Measurements from ENCODE around the gene CCNT1. TPM values are rescaled to one million over a fixed set of nuclear protein-coding genes. Genes with fewer than 3 reads are reported as not detected.
A peak's percentile ranks its signal among the peaks of the same experiment; 100 is the strongest.
"Not testable (repeated sequence)": the region's sequence is repeated elsewhere in the genome, so short reads cannot be mapped to it uniquely, and the experiment has no call there.

The CCNT1 gene
- total RNA-seq, 1 experiment from 2014 or later, result 20.9 TPM

DNA sequence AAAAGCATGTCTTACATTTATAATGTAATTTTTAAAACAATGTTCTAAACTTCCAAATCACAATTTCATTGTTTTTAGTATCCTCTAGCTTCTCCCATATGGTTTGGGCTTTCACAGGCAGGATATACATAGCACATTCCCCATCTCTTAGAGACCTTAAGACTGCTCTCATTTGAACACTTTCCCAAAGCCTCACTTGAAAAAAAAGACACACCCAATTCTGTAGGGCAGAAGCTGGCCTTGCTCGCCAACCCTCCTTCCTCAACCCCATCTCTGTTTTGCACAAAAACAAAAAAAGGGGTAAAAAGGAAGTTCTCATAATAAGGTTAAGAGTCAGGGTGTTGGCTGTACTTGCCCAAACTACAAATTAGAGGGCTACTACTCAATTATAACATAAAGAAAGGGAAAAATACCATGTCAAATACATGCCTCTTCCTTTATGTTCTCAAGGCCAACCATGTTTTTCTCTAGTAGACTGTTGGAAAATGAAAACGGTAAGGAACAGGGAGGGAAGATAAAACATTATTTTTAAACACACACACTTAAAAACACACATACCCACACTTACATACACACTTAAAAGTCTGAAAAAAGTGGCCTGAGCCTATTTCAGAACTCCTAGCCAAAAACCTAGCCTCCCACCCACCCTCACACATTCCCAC, 24.6 kb downstream of the CCNT1 start:
- DNase-seq (ENCODE audit: low read depth), result no peak

DNA sequence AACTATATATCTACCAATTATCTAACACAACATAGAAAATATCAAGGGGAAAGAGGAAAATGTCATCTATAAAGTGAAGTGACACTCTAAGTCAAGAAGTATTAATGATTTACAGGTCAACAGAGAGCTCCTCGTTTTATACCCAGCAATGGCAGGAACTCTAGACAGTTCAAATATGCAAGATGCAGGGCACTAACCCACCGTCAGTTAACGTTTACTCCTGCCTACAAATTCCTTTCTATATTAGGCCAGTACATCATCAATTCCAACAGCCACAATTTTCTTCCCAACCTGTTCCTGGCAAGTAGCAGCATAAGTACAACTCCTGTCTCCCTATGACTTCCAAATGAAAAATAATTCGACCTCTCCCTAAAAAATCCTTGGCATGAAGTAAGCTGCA, 25.5 kb downstream of the CCNT1 start:
- DNase-seq (ENCODE audit: low read depth), result no peak

DNA sequence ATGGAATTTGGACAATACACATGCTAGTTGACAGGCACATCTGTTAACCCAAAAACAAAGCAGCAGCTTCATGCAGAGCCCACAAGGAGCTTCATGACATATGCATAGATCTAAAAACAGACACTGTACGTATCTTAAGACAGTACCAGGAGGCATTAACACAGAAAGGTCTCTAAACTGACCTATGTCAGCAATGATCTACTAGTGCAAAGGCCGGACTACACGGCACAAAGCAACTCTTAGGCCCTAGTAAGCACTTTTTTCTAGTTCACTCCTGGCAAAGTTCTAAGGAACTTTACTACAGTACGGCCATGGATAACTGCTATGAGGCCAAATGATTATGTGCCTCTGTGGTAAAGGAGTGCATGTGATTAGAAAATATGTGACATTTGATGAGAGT, 26.1 kb downstream of the CCNT1 start:
- DNase-seq (ENCODE audit: low read depth), result no peak

DNA sequence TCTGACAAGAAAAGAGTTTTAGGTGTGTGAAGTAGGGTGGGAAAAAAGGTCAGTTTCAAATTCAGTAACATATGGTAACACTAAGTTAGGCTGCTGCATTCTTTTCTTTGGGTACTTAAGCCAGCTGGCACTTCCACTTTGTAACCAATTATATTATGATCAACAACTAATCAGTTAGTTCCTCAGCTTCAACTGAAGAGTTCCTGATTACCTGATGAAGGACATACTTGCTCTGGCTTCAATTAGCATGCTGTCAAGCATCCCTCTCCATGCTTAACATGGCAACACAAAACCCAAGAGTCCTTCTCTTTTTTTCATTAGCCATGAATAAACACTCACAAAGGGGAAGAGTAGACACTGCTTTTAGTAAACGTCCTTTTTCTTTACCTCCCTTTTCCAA, 27.7 kb downstream of the CCNT1 start:
- no peak for DNase-seq (ENCODE audit: low read depth)

DNA sequence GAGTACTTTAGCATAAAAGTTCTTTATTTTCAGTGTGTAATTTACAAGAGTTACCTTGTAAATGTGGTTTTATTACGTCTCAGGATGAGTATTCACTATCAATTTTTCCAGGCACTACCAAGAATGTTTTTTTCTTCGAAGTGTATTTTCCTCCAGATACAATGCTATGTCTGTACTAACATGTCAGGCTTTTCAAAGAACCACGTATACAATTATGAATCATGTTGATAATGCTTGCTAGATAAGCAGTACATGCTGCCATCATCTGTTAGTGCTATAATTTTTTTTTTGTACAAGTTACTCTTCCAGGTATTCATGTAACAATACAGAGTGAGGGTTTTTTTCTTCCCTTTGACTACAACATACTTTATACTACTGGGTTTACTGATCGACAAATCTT, 28.9 kb downstream of the CCNT1 start:
- no peak for DNase-seq (ENCODE audit: low read depth)

DNA sequence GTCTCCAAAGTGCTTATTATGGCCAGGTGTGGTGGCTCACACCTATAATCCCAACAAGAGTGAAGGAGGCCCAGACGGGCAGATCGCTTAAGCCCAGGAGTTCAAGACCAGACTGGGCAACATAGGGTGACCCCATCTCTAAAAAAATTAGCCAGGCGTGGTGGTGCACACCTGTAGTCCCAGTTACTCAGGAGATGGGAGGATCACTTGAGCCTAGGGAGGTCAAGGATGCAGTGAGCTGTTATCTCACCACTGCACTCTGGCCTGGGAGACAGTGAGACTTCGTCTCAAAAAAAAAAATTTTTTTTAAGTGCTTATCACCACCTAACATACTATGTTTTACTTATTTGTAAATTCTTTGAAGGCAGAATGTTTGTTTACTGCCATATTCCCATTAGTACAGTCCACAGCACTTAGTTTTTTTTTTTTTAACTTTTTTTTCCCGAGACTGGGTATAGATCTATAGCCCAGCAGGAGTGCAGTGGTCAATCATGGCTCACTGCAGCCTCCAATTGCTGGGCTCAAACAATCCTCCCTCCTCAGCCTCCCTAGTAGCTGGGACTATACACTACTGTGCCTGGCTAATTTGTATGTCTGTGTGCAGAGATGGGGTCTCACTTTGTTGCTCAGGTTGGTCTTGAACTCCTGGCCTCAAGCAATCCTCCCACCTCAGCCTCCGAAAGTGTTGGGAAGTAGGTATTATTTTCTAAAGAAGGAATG, 29.7 kb downstream of the CCNT1 start:
- DNase-seq (ENCODE audit: low read depth), result no peak

DNA sequence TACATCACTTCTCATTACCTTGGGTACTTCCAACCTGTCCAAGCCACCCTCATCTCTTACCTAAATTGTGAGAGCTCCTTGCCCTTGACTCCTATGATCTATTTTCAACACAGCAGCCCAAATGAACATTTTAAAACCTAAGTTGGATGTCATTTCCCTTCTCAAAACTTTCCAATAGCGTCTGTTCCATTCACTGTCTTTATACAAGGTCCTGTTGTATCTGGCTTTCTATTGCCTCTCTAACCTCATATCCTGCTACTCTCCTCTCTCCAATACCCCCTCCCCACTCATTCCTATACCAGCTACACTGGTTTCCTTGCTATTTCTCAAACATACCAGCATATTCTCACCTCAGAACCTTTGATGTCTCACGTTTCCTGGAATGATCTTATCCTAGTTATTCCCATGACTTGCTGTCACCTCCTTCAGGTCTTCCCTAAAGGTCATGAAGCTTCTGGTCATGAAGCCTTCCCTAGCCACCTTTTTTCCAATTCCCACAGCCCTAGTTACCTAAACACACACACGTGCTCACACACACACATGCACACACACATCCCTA, 30.4 kb downstream of the CCNT1 start:
- no peak for DNase-seq (ENCODE audit: low read depth)

DNA sequence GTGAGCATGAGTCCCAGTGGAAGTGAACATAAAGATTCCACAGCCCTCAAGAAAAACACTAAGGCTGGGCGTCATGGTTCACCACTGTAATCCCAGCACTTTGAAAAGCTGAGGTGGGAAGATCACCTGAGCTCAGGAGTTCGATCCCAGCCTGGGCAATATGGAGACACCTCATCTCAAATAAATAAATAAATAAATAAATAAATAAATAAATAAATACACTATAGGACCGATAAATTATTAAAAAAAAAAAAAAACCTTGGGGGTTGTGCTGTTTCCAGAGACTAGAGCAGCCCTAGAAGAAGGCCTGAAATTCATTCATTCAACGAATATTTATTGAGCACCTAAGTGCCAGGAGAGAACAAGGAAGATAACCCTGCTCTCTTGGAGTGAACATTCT, 33.0 kb downstream of the CCNT1 start:
- DNase-seq (ENCODE audit: low read depth), result no peak

DNA sequence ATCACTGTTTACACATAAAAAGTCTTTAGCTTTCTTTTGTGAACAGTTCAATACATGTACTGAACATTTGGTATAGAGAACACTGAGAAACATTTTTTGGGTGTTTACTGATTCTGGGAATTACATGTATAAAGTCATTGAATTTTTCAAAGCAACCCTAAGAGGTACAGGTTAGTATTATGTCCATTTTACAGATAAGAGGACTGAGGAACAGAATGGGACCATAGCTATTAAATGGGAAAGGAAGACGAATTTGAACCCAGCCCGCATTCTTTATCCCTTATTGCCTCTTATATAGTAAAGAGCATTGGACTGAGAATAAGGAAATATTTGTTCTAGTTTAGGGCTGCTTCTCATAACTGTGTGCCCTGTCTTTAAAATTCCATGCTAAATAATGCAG, 33.6 kb downstream of the CCNT1 start:
- DNase-seq (ENCODE audit: low read depth), result no peak

DNA sequence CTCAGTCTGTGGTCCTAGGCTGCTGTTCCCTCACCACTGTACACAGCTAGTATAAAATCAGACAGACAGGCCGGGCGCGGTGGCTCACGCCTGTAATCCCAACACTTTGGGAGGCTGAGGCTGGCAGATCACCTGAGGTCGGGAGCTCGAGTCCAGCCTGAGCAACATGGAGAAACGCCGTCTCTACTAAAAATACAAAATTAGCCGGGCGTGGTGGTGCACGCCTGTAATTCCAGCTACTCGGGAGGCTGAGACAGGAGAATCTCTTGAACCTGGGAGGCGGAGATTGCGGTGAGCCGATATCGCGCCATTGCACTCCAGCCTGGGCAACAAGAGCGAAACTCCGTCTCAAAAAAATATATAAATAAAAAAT, 34.0 kb downstream of the CCNT1 start:
- not testable (repeated sequence) for DNase-seq (ENCODE audit: low read depth)

DNA sequence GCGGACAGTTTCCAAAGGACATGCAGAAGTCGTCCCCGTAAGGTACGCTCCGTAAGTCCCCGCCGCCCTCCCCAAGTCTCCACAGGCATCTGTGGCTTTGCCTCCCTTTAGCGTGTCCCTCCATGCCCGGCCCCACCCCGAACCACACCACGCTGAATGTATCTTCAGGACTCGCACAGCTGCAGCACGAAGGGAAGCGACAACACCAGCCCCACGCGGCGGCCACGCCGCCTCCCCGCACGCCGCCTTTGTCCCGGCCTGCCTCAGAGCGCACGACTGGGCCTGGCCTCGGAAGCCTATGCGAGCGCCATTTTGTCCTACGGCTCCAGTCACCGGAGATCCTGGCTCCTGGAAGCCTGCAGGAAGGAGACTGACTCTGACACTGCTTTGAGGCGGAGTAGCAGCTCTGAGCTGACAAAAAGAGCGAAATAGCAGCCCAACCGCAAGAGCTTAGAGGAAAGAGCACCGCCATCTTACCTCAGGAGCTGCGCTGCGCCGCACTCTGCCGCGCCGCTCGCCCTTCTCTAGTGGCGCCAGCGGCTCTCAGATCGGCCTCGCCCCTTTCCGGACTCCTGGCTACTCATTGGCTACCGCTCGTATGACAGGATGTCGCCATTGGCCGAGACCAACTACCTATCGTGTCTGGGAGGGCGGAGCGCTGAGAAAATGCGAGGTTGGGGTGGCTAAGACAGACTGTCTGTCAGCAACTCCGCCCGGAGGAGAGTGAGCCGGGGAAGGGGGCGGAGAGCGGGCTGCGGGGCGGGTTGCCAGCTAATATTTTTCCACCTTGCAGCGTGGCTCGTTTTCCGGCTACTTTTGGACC, 34.6 kb downstream of the CCNT1 start, which contains the start of gene KANSL2:
Gene KANSL2, minus strand, starts transcription at position 529 of the 823 bp plus-strand sequence. CDS start 606 bp downstream, outside the sequence.
- DNase-seq (ENCODE audit: low read depth), result peak; percentile 98

DNA sequence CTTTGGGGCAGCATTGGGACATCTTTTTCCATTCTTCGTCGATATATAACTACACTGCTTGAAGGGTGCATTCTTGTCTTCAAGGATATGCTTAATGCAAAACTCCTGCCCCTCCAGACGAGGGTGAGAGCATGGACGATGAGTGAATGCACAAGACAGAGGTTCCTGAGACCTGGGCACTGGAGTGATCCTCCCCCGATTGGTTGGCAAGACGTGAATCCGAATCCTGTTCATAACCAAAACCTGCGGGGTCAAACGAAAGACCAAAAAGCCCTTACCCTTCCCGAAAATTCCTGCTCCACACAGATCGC, 35.2 kb downstream of the CCNT1 start:
- no peak for DNase-seq (ENCODE audit: low read depth)

DNA sequence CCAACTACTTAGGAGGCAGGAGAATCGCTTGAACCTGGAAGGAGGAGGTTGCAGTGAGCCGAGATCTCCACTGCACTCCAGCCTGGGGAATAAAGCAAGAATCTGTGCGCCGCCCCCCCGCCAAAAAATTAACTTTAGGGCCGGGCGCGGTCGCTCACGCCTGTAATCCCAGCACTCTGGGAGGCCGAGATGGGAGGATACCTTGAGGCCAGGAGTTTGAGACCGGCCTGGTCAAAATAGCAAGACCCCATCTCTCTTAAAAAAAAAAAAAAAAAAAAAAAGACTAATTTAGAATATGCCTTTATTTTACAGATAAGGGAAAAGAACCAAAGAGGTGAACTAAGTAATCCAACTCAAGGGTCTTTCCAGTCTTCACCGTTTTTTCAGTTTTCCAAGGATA, 35.6 kb downstream of the CCNT1 start:
- DNase-seq (ENCODE audit: low read depth), result no peak

DNA sequence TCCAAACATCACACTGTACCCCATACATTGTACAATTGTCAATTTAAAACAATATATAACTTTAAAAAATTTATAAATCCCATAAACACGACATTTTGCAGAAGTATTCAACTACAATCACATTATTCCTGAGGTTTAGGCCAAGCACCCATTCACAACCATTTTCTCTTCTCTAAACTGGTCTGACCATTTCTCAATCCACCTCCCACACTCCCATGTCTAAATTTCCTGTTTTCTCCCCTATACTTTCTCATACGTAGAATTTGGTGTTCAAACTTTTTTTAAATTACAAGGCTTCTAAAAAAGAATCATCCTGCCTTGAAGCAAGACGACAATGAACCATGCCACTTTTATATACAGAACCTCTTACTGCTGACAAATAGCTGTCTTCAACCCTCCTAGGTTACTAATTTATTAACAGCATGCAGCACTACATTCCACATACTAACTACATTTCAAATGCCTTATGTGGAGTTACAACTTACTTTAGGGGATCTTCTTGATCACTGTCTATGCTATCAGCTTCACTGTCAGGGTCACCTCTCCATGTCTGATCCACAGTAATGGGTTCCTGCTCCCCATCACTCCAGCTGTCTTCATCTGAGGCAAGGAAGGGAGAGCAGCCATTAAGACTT, 37.8 kb downstream of the CCNT1 start:
- no peak for DNase-seq (ENCODE audit: low read depth)

DNA sequence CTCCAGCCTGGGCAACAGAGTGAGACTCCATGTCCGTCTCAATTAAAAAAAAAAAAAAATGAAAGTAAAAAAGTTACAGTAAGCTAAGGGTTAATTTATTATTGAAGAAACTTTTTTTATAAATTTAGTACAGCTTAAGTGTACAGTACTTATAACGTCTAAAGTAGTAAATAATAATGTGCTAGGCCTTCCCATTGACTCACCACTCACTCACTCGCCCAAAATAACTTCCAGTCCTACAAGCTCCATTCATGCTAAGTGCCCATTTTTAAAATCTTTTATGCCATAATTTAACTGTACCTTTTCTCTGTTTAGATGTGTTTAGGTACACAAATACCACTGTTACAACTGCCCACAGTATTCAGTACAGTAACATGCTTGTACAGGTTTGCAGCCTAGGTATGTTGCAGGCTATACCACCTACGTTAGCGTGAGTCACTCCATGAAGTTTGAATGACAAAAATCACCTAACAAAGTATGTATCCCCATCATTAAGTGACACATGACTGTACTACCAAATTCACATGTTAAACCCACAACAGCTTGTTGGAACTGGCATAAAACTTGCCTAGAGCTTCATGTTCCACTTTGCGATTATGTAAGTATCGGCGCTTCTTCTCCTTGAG, 45.2 kb downstream of the CCNT1 start:
- DNase-seq (ENCODE audit: low read depth), result no peak

DNA sequence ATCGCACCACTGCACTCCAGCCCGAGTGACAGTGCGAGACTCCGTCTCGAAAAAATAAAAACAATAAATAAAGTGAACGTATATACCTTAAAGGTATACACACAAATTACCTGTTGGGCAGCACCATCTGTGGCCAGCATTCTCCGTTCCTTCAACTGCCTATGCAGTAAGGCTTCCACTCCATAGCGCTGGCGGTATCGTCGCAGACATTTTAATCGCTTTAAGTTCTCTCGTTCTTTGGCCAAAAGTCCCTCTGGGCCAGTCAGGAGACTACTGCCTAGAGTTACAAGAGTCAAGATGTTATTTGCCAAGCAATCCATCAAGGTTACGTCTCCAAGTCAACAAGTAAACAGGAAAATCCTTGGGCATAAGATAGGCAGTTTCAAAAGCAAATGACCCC, 47.5 kb downstream of the CCNT1 start:
- DNase-seq (ENCODE audit: low read depth), result no peak

DNA sequence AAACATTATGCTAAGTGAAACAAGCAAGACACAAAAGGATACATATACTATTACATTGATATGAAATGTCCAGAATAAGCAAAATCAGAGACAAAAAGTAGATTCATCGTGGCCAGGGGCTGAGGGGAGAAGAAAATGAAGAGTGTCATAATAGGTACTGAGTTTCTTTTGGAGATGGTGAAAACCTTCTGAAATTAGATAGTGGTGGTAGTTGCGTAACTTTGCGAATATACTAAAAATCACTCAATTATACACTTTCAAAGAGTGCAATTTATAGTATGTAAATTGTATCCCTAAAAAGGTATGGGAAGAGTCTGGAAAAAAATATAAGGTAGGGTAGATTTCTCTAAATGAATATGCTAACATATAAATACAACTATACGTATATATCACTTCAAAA, 56.6 kb downstream of the CCNT1 start:
- no peak for DNase-seq (ENCODE audit: low read depth)

DNA sequence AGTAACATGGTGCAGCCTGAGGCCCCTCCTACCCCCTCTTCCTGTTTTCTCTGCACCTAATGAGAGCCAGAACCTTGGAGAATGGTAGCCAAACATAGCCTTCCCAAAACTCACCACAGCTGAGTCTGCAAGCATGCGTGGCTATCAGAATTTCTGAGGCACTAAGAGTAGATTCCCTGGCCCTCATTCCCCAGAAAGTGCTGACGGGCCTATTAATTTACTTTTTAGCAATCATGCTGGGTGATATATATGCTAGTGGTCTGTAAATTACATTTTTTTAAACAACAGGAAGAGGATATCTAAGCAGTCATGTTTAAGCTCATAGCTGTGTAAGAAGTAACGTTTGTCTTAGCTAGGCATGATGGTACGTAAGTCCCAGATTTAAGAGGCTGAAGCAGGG, 64.8 kb downstream of the CCNT1 start:
- DNase-seq (ENCODE audit: low read depth), result no peak

DNA sequence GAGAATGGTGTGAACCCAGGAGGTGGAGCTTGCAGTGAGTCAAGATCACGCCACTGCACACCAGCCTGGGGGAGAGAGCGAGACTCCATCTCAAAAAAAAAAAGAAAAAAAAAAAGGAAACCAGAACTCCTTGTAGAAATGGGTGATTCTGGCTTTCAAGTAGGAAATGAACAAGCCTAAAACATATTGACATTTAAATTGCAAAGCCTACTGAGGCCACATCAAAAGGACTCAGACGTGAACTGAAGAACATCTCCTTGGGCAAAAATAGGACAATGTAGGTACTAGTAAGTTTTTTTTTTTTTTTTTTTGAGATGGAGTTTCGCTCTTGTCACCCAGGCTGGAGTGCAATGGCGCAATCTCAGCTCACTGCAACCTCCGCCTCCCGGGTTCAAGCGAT, 71.2 kb downstream of the CCNT1 start:
- DNase-seq (ENCODE audit: low read depth), result not testable (repeated sequence)

DNA sequence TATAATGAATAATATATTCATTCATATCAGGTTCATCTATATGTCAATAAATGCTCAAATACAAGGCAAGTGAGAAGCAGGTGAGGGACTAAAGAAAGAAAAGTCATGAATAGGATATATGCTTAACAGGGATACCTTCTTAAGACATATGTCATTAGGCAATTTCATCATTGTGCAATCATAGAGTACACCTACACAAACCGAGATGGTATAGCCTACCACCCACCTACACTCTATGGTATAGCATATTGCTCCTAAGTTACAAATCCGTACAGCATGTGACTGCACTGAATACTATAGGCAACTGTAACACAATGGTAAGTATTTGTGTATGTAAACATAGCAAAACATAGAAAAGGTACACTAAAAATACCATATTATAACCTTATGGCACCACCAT, 73.5 kb downstream of the CCNT1 start:
- DNase-seq (ENCODE audit: low read depth), result no peak

DNA sequence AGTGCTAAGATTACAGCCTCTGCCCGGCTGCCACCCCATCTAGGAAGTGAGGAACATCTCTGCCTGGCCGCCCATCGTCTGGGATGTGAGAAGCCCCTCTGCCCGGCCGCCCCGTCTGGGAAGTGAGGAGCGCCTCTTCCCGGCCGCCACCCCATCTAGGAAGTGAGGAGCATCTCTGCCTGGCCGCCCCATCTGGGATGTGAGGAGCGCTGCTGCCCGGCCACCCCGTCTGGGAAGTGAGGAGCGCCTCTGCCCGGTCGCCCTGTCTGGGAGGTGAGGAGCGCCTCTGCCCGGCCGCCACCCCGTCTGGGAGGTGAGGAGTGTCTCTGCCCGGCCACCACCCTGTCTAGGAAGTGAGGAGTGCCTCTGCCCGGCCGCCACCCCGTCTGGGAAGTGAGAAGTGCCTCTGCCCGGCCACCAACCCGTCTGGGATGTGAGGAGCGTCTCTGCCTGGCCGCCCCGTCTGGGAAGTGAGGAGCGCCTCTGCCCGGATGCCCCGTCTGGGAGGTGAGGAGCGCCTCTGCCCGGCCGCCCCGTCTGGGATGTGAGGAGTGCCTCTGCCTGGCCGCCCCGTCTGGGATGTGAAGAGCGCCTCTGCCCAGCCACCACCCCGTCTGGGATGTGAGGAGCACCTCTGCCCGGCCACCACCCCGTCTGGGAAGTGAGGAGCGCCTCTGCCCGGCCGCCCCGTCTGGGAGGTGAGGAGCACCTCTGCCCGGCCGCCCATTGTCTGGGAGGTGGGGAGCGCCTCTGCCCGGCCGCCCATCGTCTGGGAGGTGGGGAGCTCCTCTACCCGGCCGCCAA, 74.6 kb downstream of the CCNT1 start:
- not testable (repeated sequence) for DNase-seq (ENCODE audit: low read depth)
